HepG2 (cell line): Measurements from ENCODE around the gene CHST13. TPM values are rescaled to one million over a fixed set of nuclear protein-coding genes. Genes with fewer than 3 reads are reported as not detected.
A peak's percentile ranks its signal among the peaks of the same experiment; 100 is the strongest.

Experiments used
- DNMT3B ChIP-seq: conservative IDR thresholded peaks from 2 replicates; pipeline ENCODE4 v1.6.1; 2016; ENCODE audit warnings: missing biosample characterization, control low read depth
- EED ChIP-seq: sonication (generic); formaldehyde crosslinking; IDR thresholded peaks from 2 replicates; pipeline ENCODE4 v1.5.0; 2020; ENCODE audit warnings: mild to moderate bottlenecking, missing genetic modification reagents
- FOXA3 ChIP-seq: IDR thresholded peaks from 2 replicates; pipeline ENCODE4 v1.6.1; 2016; ENCODE audit warnings: missing genetic modification reagents, missing compliant biosample characterization
- FOXM1 ChIP-seq: sonication (generic); formaldehyde crosslinking; IDR thresholded peaks from 2 replicates; pipeline ENCODE4 v1.5.0; 2020; ENCODE audit warnings: missing genetic modification reagents
- HMGXB3 ChIP-seq: sonication (generic); formaldehyde crosslinking; IDR thresholded peaks from 2 replicates; pipeline ENCODE4 v1.4.0; 2020; ENCODE audit warnings: missing genetic modification reagents, borderline replicate concordance
- NFE2 ChIP-seq: sonication (generic); formaldehyde crosslinking; IDR thresholded peaks from 2 replicates; pipeline ENCODE4 v1.4.0; 2020; ENCODE audit warnings: missing genetic modification reagents
- NFKBIZ ChIP-seq: IDR thresholded peaks from 2 replicates; pipeline ENCODE4 v1.6.1; 2018; ENCODE audit warnings: missing genetic modification reagents, missing compliant biosample characterization
- NR2C2 ChIP-seq: sonication (generic); formaldehyde crosslinking; IDR thresholded peaks from 2 replicates; pipeline ENCODE4 v1.4.0; 2020; ENCODE audit warnings: missing genetic modification reagents, mild to moderate bottlenecking, moderate library complexity, borderline replicate concordance
- SPEN ChIP-seq: sonication (generic); formaldehyde crosslinking; IDR thresholded peaks from 2 replicates; pipeline ENCODE4 v1.5.1; 2020; ENCODE audit warnings: low read depth, mild to moderate bottlenecking, missing genetic modification reagents
- THAP11 ChIP-seq: IDR thresholded peaks from 2 replicates; pipeline ENCODE4 v1.6.1; 2016; ENCODE audit warnings: missing biosample characterization, missing genetic modification reagents
- YEATS4 ChIP-seq: sonication (generic); formaldehyde crosslinking; IDR thresholded peaks from 2 replicates; pipeline ENCODE4 v1.4.0; 2020; ENCODE audit warnings: missing genetic modification reagents, borderline replicate concordance
- ZBTB26 ChIP-seq: IDR thresholded peaks from 2 replicates; pipeline ENCODE4 v1.6.1; 2016; ENCODE audit warnings: missing compliant biosample characterization, missing genetic modification reagents, borderline replicate concordance
- ZNF737 ChIP-seq: sonication (generic); formaldehyde crosslinking; IDR thresholded peaks from 2 replicates; pipeline ENCODE4 v1.5.0; 2020; ENCODE audit warnings: missing genetic modification reagents, mild to moderate bottlenecking, borderline replicate concordance
- ZSCAN25 ChIP-seq: sonication (generic); formaldehyde crosslinking; IDR thresholded peaks from 2 replicates; pipeline ENCODE4 v1.8.0; 2022; ENCODE audit warnings: mild to moderate bottlenecking, missing genetic modification reagents
- polyA plus RNA-seq, 8 experiments: library from polyadenylated mRNA; depleted of rRNA in 3 of 8; stranded (reverse) in 7 of 8; unstranded in 1 of 8; fragments of >200 nt; fragmentation: Illumina TruSeq in 4 of 8; extraction: Trizol in 4 of 8; gene quantifications; 2 replicates each; pipeline versions ENCODE4 v1.2.1 to v1.2.3, GENCODE V29; 2011 to 2016; ENCODE audit warnings: low read depth in 4 of 8, missing spikeins in 1 of 8, mixed read lengths in 1 of 8; ENCODE audit not compliant: insufficient read depth in 1 of 8
- total RNA-seq, 5 experiments: library from RNA; depleted of rRNA; stranded (reverse); fragments of >200 nt; fragmentation: Illumina TruSeq; extraction: Trizol; gene quantifications; 2 replicates each; pipeline ENCODE4 v1.2.3, GENCODE V29; 2016; ENCODE audit warnings: low read depth in 1 of 5
- TF ChIP-seq, protein P1 (sequence below): sonication (generic); formaldehyde crosslinking; IDR thresholded peaks from 2 replicates; pipeline ENCODE4 v1.4.0; 2020; ENCODE audit warnings: missing genetic modification reagents
- TF ChIP-seq, protein P2 (sequence below): IDR thresholded peaks from 2 replicates; pipeline ENCODE4 v1.6.1; 2016; ENCODE audit warnings: control low read depth

The CHST13 gene
- total and polyA plus RNA-seq, 2 of the 13 experiments (the other 11 are each of a cell fraction or from before 2014, with no cell fraction given), result 32.0 to 43.1 TPM

GRCh38 chr3:126528800-126529541 lies 5.0 kb downstream of the CHST13 start (continued):
- TF ChIP-seq, protein P1, sequence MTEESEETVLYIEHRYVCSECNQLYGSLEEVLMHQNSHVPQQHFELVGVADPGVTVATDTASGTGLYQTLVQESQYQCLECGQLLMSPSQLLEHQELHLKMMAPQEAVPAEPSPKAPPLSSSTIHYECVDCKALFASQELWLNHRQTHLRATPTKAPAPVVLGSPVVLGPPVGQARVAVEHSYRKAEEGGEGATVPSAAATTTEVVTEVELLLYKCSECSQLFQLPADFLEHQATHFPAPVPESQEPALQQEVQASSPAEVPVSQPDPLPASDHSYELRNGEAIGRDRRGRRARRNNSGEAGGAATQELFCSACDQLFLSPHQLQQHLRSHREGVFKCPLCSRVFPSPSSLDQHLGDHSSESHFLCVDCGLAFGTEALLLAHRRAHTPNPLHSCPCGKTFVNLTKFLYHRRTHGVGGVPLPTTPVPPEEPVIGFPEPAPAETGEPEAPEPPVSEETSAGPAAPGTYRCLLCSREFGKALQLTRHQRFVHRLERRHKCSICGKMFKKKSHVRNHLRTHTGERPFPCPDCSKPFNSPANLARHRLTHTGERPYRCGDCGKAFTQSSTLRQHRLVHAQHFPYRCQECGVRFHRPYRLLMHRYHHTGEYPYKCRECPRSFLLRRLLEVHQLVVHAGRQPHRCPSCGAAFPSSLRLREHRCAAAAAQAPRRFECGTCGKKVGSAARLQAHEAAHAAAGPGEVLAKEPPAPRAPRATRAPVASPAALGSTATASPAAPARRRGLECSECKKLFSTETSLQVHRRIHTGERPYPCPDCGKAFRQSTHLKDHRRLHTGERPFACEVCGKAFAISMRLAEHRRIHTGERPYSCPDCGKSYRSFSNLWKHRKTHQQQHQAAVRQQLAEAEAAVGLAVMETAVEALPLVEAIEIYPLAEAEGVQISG (CRISPR knock-in tag), result peak; percentile 73
- peak; percentile 46; the same call in 1 of the 2 replicates for TF ChIP-seq NFKBIZ (CRISPR knock-in tag)
- peak; percentile 82 for TF ChIP-seq YEATS4 (CRISPR knock-in tag)
- TF ChIP-seq FOXM1 (CRISPR knock-in tag), result no peak
- 0 out of 2 replicates have a peak, but pooled peaks have one; percentile 26 for TF ChIP-seq ZBTB26 (CRISPR knock-in tag)
- peak; percentile 87 for TF ChIP-seq FOXA3 (CRISPR knock-in tag)
- peak; percentile 59; the same call in 1 of the 2 replicates for TF ChIP-seq NR2C2 (CRISPR knock-in tag)
- no peak for TF ChIP-seq EED (CRISPR knock-in tag)
- 0 out of 2 replicates have a peak, but pooled peaks have one; percentile 53 for TF ChIP-seq ZNF737 (CRISPR knock-in tag)
- TF ChIP-seq, protein P2, sequence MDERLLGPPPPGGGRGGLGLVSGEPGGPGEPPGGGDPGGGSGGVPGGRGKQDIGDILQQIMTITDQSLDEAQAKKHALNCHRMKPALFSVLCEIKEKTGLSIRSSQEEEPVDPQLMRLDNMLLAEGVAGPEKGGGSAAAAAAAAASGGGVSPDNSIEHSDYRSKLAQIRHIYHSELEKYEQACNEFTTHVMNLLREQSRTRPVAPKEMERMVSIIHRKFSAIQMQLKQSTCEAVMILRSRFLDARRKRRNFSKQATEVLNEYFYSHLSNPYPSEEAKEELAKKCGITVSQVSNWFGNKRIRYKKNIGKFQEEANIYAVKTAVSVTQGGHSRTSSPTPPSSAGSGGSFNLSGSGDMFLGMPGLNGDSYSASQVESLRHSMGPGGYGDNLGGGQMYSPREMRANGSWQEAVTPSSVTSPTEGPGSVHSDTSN, result peak; percentile 66
- TF ChIP-seq NFE2 (CRISPR knock-in tag), result no peak
- no peak for TF ChIP-seq DNMT3B (CRISPR knock-in tag)
- 0 out of 2 replicates have a peak, but pooled peaks have one; percentile 23 for TF ChIP-seq SPEN (CRISPR knock-in tag)
- TF ChIP-seq THAP11 (CRISPR knock-in tag), result peak; percentile 74; the same call in 1 of the 2 replicates
- peak; percentile 23; the same call in 1 of the 2 replicates for TF ChIP-seq HMGXB3 (CRISPR knock-in tag)
- peak; percentile 88 for TF ChIP-seq ZSCAN25 (CRISPR knock-in tag)
